Hematopoietic multipotent progenitor cell treated with erythropoietin and hydrocortisone succinate and interleukin-3 and kit ligand, for 17 days (in vitro differentiated cells): ENCODE measurements around the gene FAM25C.
"Not testable (repeated sequence)": the region's sequence is repeated elsewhere in the genome, so short reads cannot be mapped to it uniquely, and the experiment has no call there.

ENCODE experiments used
- DNase-seq: peaks from one replicate; pipeline ENCODE4 v3.0.0-alpha.2; 2015; ENCODE audit warnings: low spot score

Gene FAM25C

GRCh38 chr10:47957158-47957557 is 42.4 kb downstream of the FAM25C start:
- not testable (repeated sequence) for DNase-seq

GRCh38 chr10:47947424-47947823 is 52.2 kb downstream of the FAM25C start:
- DNase-seq = not testable (repeated sequence)
